ENCODE data around the gene SPIB. TPM values are rescaled to one million over a fixed set of nuclear protein-coding genes. Genes with fewer than 3 reads are reported as not detected.

The SPIB gene
- total RNA-seq, 1 donor from 2014 or later = not detected

GRCh38 chr19:50419022-50419579 is 363 bp downstream of the SPIB start:
- no peak for DNase-seq (ENCODE audit: low read depth, low spot score)

GRCh38 chr19:50419580-50420035 is 870 bp downstream of the SPIB start:
- no peak for DNase-seq (ENCODE audit: low read depth, low spot score)

DNA sequence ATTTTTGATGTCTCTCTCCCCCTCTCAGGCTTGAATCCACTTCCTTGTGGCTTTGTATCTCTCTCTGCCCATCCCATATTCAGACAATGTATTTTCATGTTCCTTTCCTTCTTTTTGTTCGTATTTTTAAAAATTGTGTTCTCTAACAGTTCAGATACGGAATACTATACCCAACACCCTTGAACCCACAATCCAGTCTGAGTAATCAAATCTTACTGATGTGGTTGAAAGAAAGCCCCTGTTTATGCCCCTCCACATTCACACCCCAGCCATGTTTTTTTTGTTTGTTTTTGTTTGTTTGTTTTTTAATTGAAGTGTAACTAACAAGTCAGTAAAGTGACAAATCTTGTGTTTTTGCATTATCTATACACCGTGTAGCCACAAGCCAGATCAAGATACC is 1.4 kb downstream of the SPIB start:
- DNase-seq (ENCODE audit: low read depth, low spot score) = no peak

- no peak for DNase-seq (ENCODE audit: low read depth, low spot score)
Observed at GRCh38 chr19:50420808-50421207, 2.1 kb downstream of the SPIB start.

DNA sequence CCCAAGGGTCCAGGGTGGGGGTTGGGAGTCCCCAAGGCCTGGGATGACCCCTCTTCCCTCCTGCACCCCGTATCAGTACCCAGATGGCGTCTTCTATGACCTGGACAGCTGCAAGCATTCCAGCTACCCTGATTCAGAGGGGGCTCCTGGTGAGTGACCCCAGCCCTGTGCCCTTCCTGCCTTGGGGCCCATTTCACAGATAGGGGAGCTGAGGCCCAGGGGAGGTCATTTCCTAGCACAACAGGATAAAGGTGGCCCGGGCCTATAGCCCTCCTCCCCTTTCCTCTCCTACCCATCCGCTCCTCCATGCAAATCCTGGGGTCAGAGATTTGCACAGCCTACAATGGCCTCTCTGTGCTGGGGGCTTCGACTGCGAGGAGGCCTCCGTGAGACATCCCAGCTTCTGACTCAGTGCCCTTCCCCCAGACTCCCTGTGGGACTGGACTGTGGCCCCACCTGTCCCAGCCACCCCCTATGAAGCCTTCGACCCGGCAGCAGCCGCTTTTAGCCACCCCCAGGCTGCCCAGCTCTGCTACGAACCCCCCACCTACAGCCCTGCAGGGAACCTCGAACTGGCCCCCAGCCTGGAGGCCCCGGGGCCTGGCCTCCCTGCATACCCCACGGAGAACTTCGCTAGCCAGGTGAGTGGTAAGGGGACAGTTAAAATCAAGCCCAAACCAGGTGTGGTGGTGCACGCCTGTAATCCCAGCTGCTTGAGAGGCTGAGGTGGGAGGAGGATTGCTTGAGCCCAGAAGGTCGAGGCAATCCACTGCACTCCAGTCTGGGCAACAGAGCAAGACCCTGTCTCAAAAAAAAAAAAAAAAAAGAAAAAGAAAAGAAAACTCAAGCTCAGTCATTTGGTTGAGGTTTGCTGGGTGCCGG is 3.9 kb downstream of the SPIB start:
- no peak for DNase-seq (ENCODE audit: low read depth, low spot score)

- no peak for DNase-seq (ENCODE audit: low read depth, low spot score)
Observed at GRCh38 chr19:50423279-50424113, 4.8 kb downstream of the SPIB start.

GRCh38 chr19:50425581-50425980 is 6.8 kb downstream of the SPIB start:
- DNase-seq (ENCODE audit: low read depth, low spot score) = no peak

GRCh38 chr19:50427318-50427925 is 8.7 kb downstream of the SPIB start:
- no peak for DNase-seq (ENCODE audit: low read depth, low spot score)

GRCh38 chr19:50427997-50428425 is 9.3 kb downstream of the SPIB start:
- peak; percentile 13 for DNase-seq (ENCODE audit: low read depth, low spot score)

DNA sequence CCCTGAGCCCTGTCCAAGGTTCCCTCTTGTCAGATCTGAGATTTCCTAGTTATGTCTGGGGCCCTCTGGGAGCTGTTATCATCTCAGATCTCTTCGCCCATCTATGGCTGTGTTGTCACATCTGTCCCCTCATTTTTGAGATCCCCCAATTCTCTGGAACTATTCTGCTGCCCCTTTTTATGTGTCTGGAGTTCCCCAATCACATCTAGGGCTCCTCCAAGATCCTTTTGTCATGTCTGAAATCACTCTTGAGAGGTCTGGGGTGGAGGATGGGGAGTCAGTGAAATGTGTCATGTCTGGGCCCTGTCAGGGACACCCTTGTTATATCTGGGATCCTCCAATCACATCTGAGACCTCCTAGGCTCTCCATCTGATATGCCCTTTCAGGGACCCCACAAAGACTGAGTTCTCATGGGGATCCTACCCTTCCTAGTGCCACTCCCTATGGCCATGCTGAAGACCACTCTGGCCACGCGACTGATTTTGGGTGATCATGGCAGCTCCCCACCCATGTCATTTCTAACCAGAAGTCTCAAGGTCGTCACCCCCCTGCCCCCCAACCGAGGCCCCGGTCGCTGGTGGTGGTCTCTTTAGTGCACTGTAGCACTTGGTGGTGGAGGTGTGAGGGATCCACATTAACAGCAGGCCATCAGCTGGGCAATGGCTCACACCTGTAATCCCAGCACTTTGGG is 10.2 kb downstream of the SPIB start:
- no peak for DNase-seq (ENCODE audit: low read depth, low spot score)

GRCh38 chr19:50430888-50431342 is 12.2 kb downstream of the SPIB start:
- no peak for DNase-seq (ENCODE audit: low read depth, low spot score)

DNA sequence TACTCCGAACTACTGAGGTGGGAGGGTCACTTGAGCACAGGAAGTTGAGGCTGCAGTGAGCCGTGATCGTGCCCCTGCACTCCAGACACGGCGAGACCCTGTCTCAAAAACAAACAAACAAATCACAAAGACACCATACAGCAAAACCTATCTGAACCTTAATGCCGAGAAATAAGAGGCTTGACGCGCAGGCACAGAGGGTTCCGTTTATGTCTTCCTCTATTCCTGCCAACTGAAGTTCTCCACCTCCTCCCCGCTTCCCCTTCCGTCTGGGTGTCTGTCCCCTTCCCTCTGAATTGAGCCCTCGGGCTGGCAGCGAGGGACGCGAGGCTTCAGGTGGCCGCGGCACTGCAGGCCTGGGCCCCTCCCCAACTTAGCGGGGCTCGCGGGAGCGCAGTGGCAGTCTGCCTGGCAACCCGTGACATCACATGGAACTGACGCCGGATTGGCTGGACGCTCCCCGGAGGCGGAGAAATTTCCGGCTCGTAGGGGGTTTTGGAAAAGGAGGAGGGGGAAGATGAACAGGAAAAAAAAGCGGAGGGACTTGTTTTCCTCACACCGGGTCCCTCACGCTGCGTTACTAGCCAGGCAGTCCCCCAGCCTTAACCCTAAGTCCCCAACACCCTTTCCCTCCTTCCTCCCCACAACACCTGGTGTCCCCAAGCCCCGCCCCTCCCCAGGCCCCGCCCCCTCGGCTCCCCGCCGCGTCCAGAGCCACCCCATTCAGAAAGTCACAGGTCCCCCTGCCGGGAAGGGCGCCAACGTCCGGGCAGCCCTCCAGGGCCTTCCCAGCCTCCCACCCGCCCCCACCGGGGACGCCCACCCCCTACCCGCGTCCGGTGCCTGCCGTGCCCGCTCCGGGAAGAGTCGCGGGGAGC is 12.8 kb downstream of the SPIB start:
- DNase-seq (ENCODE audit: low read depth, low spot score) = peak; percentile 19

DNA sequence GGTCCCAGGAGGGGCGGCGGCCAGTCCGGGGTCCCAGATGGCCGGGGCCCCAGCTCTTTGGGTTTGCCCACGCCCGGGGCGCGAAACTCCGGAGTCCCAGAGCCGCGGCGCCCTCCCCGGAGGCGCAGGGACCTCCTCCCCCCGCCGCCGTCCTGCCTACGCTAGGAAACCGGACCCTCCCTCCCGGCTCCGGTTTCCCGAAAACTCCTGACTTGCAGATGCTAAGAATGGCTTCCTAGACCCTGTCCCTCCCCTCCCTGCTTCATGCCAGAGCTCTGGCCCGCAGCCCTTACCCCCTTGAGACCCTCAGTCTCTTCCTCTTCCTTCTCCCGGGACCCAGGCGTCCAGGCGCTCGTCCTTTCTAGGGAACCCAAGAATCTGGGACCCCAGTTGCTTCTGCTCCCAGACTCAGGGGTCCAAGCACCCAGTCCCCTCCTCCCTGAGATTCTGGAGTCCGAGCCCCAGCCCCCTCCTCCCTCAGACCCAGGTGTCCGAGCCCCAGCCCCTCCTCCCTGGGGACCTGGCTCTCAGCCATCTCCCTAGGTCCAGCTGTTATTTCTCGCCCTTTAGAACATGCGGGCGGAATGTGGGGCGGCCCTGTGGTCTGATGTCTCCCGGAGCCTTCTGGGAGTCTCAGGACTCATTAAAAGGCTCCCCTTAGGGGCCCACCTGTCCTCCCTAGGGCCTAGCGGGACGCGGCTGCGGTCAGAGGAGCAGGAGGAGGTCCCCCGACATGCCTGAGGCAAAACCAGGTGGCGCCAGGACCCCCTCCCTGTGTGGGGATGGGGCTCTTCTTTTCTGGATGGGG is 13.7 kb downstream of the SPIB start, which contains the start of gene MYBPC2:
Gene MYBPC2 (plus strand): TSS at position 672 of the 808 bp plus-strand sequence. CDS start 62 bp downstream, at position 734.
- no peak for DNase-seq (ENCODE audit: low read depth, low spot score)

- no peak for DNase-seq (ENCODE audit: low read depth, low spot score)
Observed at GRCh38 chr19:50433201-50434180, 14.8 kb downstream of the SPIB start.

DNA sequence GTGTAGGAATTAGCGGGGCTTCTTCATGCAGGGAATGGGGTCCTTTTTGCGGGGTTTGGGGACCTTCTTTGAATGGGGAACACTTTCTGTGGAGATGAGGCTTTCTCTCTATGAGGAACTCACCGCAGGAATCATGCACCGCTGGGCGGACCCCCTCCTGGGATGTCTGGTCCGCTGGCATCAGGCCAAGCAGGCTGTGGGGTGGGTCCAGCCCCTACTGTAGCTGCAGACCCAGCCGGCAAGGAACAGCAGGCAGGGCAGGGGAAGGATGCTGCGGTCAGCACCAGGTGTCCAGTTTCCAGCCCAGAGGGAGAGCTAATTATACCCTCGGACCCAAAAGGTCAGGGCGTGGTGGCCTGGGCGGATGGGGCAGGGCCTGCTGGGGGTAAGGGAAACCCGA is 15.8 kb downstream of the SPIB start:
- no peak for DNase-seq (ENCODE audit: low read depth, low spot score)

DNA sequence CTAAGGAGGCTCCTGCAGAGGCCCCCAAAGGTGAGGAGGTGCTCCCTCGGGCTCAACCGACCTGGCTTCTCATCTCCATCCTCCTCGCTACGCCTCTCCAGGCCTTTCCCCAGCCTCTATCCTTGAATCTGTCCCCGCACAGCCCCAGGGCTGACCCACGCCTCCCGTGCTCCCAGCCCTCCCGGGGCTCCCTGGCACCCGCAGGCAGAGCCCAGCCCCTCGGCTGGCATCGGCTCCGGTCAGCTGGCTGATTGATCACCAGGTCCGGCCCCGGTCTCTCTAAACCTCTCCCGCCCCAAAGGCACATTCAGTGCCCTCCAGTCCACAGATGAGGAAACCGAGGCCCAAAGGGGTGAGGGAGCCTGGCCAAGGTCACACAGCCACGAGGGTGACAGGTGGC is 16.5 kb downstream of the SPIB start:
- DNase-seq (ENCODE audit: low read depth, low spot score) = no peak

DNA sequence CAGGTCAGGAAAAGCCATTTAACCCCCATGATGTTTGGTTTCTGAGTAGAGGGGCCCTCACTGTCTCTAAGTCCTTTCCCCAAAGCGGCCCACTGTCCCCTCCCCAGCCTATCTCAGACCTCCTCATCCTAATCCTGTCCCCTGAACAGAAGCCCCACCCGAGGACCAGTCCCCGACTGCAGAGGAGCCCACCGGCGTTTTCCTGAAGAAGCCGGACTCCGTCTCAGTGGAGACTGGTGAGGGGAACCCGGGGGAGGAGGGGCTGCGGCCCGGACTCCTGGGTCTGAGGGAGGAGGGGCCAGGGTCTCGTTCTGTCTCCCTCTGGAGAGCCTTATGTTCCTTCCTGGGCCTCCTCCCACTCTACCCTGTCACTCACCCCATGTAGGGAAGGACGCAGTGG is 16.9 kb downstream of the SPIB start:
- no peak for DNase-seq (ENCODE audit: low read depth, low spot score)

All from pulmonary artery endothelial cell (primary cell).